ENCODE measurements around the gene NKD1. TPM values are rescaled to one million over a fixed set of nuclear protein-coding genes. Genes with fewer than 3 reads are reported as not detected.

NKD1 gene
- total RNA-seq, 1 experiment from 2014 or later, result 11.4 TPM

- no peak for ATAC-seq
- CTCF ChIA-PET, result interaction anchor here (1.3 kb wide), 1 partner anchor 24 kb away, joined by 5 read pairs; no protein-coding TSS in a partner anchor
- POLR2A ChIA-PET, result no interaction called here
- H4K20me1 ChIP-seq (ENCODE audit: insufficient read depth), result no peaks in the 10 kb centered on the region
- no TSS peak for BruUV-seq (replicated peaks)
- no peak overlapping the region for H3K27ac ChIP-seq (ENCODE audit: low read depth, low read length)
- TF ChIP-seq CTCF (IDR thresholded peaks at IDR 0.05 in 2 of 3, conservative IDR thresholded peaks at IDR 0.05 in 1 of 3; ENCODE audit: borderline replicate concordance in 1 of 3, insufficient read depth in 1 of 3, low read depth in 2 of 3, low read length in 2 of 3), result no peak
- no peak for TF ChIP-seq YY1 (IDR thresholded peaks at IDR 0.05; ENCODE audit: extremely low read depth, insufficient replicate concordance, low read depth, low read length)
- TF ChIP-seq POLR2AphosphoS5 (IDR thresholded peaks at IDR 0.05; ENCODE audit: low read depth, low read length), result no peak
- TF ChIP-seq RAD21 (IDR thresholded peaks at IDR 0.05; ENCODE audit: low read depth), result no peak
- TF ChIP-seq REST (IDR thresholded peaks at IDR 0.05; ENCODE audit: low read depth), result no peak
- no peak for TF ChIP-seq SP1 (IDR thresholded peaks at IDR 0.05; ENCODE audit: low read depth)
- TF ChIP-seq FOSL1 (IDR thresholded peaks at IDR 0.05; ENCODE audit: low read depth), result no peak
- no peak for TF ChIP-seq SRF (IDR thresholded peaks at IDR 0.05; ENCODE audit: low read depth)
- no peak for TF ChIP-seq CBX3 (IDR thresholded peaks at IDR 0.05; ENCODE audit: low read depth)
- TF ChIP-seq ZNF274 (IDR thresholded peaks at IDR 0.05; ENCODE audit: low read depth, low read length), result no peak
- TF ChIP-seq SIN3A (IDR thresholded peaks at IDR 0.05; ENCODE audit: low read depth), result no peak
- no peak for TF ChIP-seq ZFX (IDR thresholded peaks at IDR 0.05)
- TF ChIP-seq EZH2phosphoT487 (IDR thresholded peaks at IDR 0.05; ENCODE audit: borderline replicate concordance), result no peak
- no peak for TF ChIP-seq MAX (IDR thresholded peaks at IDR 0.05)
- no peak for TF ChIP-seq TCF7L2 (IDR thresholded peaks at IDR 0.05; ENCODE audit: borderline replicate concordance, extremely low read depth, insufficient read depth, insufficient read length)
- TF ChIP-seq EZH2 (IDR thresholded peaks at IDR 0.05), result no peak
- H3K4me2 ChIP-seq (ENCODE audit: low read length), result no peak overlapping the region
- H3K27me3 ChIP-seq (ENCODE audit: insufficient read depth, low read length), result no peaks in the 10 kb centered on the region
- no peak overlapping the region for H3K9ac ChIP-seq (ENCODE audit: low read length)
- no peaks in the 10 kb centered on the region for H3K9me3 ChIP-seq (ENCODE audit: control insufficient read depth in 1 of 2, insufficient read depth in 1 of 2, low read depth in 1 of 2, low read length in 2 of 2)
- H3K9me2 ChIP-seq (ENCODE audit: insufficient read depth), result no peaks in the 10 kb centered on the region
- RAD21 ChIA-PET (ENCODE audit: low non-redundant PET in 1 of 2, low total read pairs in 2 of 2, uncharacterized antibody in 2 of 2, unreplicated experiment in 2 of 2), result no interaction called here
- intact Hi-C loops (cut with micrococcal nuclease), result no loop called here
- no peaks in the 10 kb centered on the region for H3K79me2 ChIP-seq (ENCODE audit: insufficient read depth, low read length)
- no peak overlapping the region for H3K4me3 ChIP-seq (replicated peaks in 1 of 2; ENCODE audit: low read depth in 1 of 2, low read length in 2 of 2)
- H2AFZ ChIP-seq (ENCODE audit: low read depth, low read length, poor library complexity, severe bottlenecking), result no peak overlapping the region
- H3K4me1 ChIP-seq (ENCODE audit: control insufficient read depth in 1 of 2, insufficient read depth in 2 of 2, low read length in 2 of 2), result no peaks in the 10 kb centered on the region
- H3K36me3 ChIP-seq (ENCODE audit: control insufficient read depth in 1 of 2, insufficient read depth in 2 of 2, low read length in 2 of 2), result no peaks in the 10 kb centered on the region
- DNase-seq (ENCODE audit: low read depth, low spot score), result no peak
Observed at GRCh38 chr16:50641818-50642187, 93.6 kb downstream of the NKD1 start.
